ENCODE measurements around the gene ODF2. TPM values are rescaled to one million over a fixed set of nuclear protein-coding genes. Genes with fewer than 3 reads are reported as not detected.
A peak's percentile ranks its signal among the peaks of the same experiment; 100 is the strongest.

The ODF2 gene
- total RNA-seq, 1 experiment from 2014 or later = 37.3 TPM

GRCh38 chr9:128512820-128513219, 57.0 kb downstream of the ODF2 start:
- no peaks in the 10 kb centered on the region for H3K4me1 Mint-ChIP-seq (ENCODE audit: insufficient read depth, unreplicated experiment)
- BruUV-seq (replicated peaks) = no TSS peak
- H3K4me3 Mint-ChIP-seq (ENCODE audit: unreplicated experiment) = no peak overlapping the region
- ChIA-PET POLR2A (interaction anchor here (1.5 kb wide), 1 partner anchor 8 kb away, joined by 7 read pairs; the partner anchor contains the start of gene GLE1), CTCF (interaction anchor here (0.8 kb wide), 1 partner anchor 91 kb away, joined by 3 read pairs; no protein-coding TSS in a partner anchor)
- TF ChIP-seq CTCF (IDR thresholded peaks at IDR 0.05; ENCODE audit: unreplicated experiment) = no peak
- H3K27ac Mint-ChIP-seq (ENCODE audit: low read depth, unreplicated experiment) = no peak overlapping the region
- intact Hi-C loops (cut with micrococcal nuclease) = no loop called here
- no peaks in the 10 kb centered on the region for H3K27me3 Mint-ChIP-seq (ENCODE audit: insufficient read depth, unreplicated experiment)
- H3K9me3 Mint-ChIP-seq (ENCODE audit: unreplicated experiment) = no peaks in the 10 kb centered on the region
- no peak for DNase-seq (ENCODE audit: unreplicated experiment)
- peaks cover 89% of the 10 kb centered on the region for H3K36me3 Mint-ChIP-seq (ENCODE audit: insufficient read depth, unreplicated experiment)

- intact Hi-C loops (cut with micrococcal nuclease) = no loop called here
- POLR2A ChIA-PET = interaction anchor here (1.2 to 2.3 kb wide), 3 partner anchors 17 to 38 kb away, joined by 3 to 7 read pairs (median 4); no protein-coding TSS in a partner anchor
Measured at GRCh38 chr9:128521956-128522355, 66.2 kb downstream of the ODF2 start.

GRCh38 chr9:128523199-128523925, 67.6 kb downstream of the ODF2 start:
- ChIA-PET POLR2A (no interaction called here), CTCF (interaction anchor here (0.6 kb wide), 1 partner anchor 163 kb away, joined by 3 read pairs; no protein-coding TSS in a partner anchor)
- H3K27ac Mint-ChIP-seq (ENCODE audit: low read depth, unreplicated experiment) = no peak overlapping the region
- peaks cover 76% of the 10 kb centered on the region for H3K36me3 Mint-ChIP-seq (ENCODE audit: insufficient read depth, unreplicated experiment)
- H3K27me3 Mint-ChIP-seq (ENCODE audit: insufficient read depth, unreplicated experiment) = no peaks in the 10 kb centered on the region
- peak; percentile 17 for DNase-seq (ENCODE audit: unreplicated experiment)
- TF ChIP-seq CTCF (IDR thresholded peaks at IDR 0.05; ENCODE audit: unreplicated experiment) = no peak
- intact Hi-C loops (cut with micrococcal nuclease) = no loop called here
- BruUV-seq (replicated peaks) = no TSS peak
- no peak overlapping the region for H3K4me3 Mint-ChIP-seq (ENCODE audit: unreplicated experiment)
- no peaks in the 10 kb centered on the region for H3K9me3 Mint-ChIP-seq (ENCODE audit: unreplicated experiment)
- H3K4me1 Mint-ChIP-seq (ENCODE audit: insufficient read depth, unreplicated experiment) = peaks cover 4% of the 10 kb centered on the region

More at GRCh38 chr9:128521956-128522355, 66.2 kb downstream of the ODF2 start:
- Mint-ChIP-seq H3K36me3 (ENCODE audit: insufficient read depth, unreplicated experiment) (peaks cover 81% of the 10 kb centered on the region), H3K27me3 (ENCODE audit: insufficient read depth, unreplicated experiment) (no peaks in the 10 kb centered on the region), H3K27ac (ENCODE audit: low read depth, unreplicated experiment) (no peak overlapping the region), H3K4me1 (ENCODE audit: insufficient read depth, unreplicated experiment) (peaks cover 4% of the 10 kb centered on the region), H3K4me3 (ENCODE audit: unreplicated experiment) (no peak overlapping the region), H3K9me3 (ENCODE audit: unreplicated experiment) (no peaks in the 10 kb centered on the region)
- no peak for DNase-seq (ENCODE audit: unreplicated experiment)
- no TSS peak for BruUV-seq (replicated peaks)
- no peak for TF ChIP-seq CTCF (IDR thresholded peaks at IDR 0.05; ENCODE audit: unreplicated experiment)
- CTCF ChIA-PET = interaction anchor here (0.6 to 0.8 kb wide), 2 partner anchors 89 to 113 kb away, joined by 3 read pairs; no protein-coding TSS in a partner anchor

- ChIA-PET CTCF (interaction anchor here (0.6 kb wide), 1 partner anchor 79 kb away, joined by 3 read pairs; no protein-coding TSS in a partner anchor), POLR2A (no interaction called here)
- BruUV-seq (replicated peaks) = no TSS peak
- Mint-ChIP-seq H3K4me3 (ENCODE audit: unreplicated experiment) (no peak overlapping the region), H3K4me1 (ENCODE audit: insufficient read depth, unreplicated experiment) (peaks cover 4% of the 10 kb centered on the region), H3K27ac (ENCODE audit: low read depth, unreplicated experiment) (no peak overlapping the region), H3K36me3 (ENCODE audit: insufficient read depth, unreplicated experiment) (peaks cover 91% of the 10 kb centered on the region), H3K27me3 (ENCODE audit: insufficient read depth, unreplicated experiment) (no peaks in the 10 kb centered on the region), H3K9me3 (ENCODE audit: unreplicated experiment) (no peaks in the 10 kb centered on the region)
- no peak for DNase-seq (ENCODE audit: unreplicated experiment)
- no peak for TF ChIP-seq CTCF (IDR thresholded peaks at IDR 0.05; ENCODE audit: unreplicated experiment)
- intact Hi-C loops (cut with micrococcal nuclease) = no loop called here
Measured at GRCh38 chr9:128526720-128527119, 70.9 kb downstream of the ODF2 start.

Measured in MCF 10A (cell line).